NCI-H2196 (cell line): ENCODE measurements around the gene MRAS.
"Not testable (repeated sequence)": the region's sequence is repeated elsewhere in the genome, so short reads cannot be mapped to it uniquely, and the experiment has no call there.

Experiments used
- DNase-seq: peaks from one replicate; lab custom pipeline; 2025; ENCODE audit not compliant: unreplicated experiment; lab: John Stamatoyannopoulos, UW

Gene MRAS

DNA sequence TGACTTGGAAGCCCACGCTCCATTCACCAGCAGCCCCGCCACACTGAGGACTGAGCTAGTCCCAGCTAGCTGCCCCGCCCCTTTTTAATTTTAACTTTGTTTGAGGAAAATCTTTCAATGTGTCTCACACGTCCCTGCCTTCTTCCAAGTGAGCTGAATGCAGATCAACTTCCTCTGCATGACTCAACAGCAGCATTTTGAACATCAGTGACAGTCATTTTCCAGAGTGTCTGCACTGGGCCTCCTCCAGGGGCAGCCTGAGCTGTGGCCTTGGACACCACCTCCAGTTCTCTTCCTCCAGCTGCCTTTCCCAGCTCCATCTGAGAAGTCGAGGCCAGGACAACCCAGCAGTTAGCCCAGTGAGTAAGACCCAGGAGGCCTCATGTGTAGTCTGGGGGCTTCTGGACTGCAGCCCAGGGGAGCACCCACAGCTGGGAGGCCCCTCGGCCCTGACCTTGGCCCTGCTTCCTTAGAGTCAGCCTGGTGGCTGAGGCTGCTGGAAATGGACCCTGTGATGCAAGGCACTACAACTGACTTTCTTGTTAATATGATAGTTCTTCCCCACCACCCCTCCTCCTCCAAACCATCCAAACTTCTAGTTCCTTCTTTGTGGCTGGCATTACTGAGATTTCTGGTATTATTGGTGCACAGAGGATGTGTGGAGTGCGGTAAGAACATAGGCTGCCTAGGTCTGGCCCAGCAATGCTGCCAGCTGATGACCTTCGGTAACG is 64.6 kb downstream of the MRAS start:
- no peak for DNase-seq

DNA sequence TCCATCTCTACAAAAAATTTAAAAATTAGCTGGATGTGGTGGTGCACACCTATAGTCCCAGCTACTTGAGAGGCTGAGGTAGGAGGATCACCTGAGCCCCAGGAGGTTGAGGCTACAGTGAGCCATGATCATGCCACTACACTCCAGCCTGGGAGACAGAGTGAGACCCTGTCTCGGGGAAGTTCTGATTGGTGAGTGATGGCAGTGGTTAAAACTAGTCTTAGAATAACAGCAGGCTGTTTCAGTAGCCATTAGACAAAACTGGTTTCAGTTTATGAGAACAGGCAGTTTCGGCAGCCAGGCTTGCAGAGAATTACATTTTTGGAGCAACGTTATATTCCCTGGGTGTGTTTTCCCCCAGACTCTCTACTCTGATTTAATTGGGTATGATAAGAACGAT is 67.9 kb downstream of the MRAS start:
- not testable (repeated sequence) for DNase-seq

DNA sequence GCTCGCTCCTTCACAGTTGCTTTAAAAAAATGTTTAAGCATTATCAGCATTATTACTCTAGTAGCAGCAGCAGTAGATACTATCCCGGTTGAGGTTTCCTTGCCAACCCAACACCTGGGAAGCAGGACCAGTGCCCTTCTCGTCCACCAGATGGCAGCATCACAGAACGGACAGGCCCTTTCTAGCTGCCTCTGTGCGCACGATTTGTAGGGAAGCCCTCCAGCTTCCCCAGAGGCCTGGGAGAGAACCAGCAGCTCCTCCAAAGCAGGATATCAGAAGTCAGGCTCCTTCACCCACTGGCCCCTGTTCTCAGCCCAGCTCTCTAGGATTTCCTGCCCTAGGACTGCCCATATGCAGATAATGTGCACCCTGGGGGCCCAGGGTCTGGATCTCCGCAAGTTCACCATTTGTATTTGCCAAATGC is 69.2 kb downstream of the MRAS start:
- DNase-seq, result peak; percentile 96

DNA sequence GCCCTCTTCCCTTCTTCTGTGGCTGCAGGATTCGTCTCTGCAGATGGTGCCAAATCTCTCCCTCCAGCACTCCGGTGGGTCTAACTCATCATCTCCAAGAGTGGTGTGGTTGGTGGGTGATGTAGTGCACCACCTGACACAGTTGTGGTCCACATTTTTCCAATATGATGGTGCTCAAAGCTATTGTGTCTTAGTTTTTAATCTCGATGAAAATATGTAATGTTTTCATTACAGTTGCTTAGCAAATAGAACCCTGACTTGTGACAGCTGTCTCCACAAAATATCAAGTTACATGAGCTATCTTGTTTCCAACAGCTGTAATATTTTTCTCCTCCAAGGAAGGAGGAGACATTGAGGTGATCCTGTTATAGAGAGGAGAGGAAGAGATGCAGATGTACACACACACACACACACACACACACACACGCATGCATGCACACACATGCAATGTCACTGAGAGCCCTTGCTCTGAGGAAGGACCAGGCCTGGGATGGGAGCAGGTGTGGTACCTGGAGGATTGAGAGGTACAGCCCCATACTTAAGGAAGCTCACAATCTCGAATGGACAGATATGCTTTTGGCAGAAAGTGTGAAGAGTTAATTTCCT is 70.3 kb downstream of the MRAS start:
- no peak for DNase-seq

DNA sequence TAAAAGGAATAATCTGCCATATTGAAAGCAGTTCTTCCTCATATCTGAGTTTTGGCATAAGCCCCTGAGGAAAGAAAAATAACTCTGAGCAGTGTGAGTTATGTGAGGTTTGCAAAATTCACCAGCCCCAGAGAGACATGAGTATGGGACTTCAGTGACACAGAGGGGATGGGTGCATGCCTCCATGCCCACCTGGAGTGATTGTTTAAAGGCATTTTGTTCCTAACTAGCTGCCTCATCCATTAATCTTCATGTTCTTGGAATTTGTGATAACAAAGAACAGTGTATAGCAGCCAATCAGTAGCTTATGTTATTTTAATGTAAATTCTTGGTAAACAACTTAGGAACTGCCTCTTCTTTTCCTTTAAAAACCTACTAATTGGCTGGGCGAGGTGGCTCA is 74.9 kb downstream of the MRAS start:
- DNase-seq, result no peak

DNA sequence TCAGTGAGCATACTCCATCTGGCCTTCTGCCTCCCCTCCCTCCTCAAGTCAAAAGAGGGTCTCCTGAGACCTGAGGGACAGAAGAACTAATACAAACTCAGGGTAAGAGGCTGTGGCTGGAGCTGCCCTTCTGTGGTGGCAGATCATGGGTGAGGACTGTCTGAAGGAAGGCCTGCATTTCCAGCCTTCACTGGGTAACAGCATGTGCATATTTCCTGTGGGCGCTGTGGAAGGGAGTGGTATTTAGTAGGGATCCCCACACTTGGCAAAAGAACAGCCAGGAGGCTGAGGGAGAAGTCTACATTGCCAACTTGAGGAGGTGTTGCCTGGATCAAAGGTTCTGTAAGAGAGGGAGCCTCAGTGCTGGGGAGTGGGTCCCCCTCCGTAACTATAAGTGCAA is 75.9 kb downstream of the MRAS start:
- no peak for DNase-seq

DNA sequence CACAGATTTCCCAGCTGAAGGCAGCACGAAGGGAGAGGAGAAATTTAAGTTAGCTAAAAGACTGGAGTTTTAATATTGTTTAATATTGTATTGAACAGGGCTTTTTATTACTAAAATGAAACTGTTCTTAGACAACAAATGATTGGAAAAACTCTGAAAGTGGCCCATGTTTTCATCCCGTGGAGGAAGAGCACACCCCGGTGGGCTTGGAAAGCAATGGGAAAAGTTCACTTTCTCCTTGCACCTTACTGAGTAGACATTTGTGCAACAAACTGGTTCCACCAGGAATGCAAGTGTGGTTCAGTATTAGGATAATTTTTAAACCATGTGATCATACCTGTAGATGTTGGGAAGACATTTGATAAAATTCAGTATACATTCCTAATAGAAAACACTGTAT is 77.8 kb downstream of the MRAS start:
- peak; percentile 52 for DNase-seq

DNA sequence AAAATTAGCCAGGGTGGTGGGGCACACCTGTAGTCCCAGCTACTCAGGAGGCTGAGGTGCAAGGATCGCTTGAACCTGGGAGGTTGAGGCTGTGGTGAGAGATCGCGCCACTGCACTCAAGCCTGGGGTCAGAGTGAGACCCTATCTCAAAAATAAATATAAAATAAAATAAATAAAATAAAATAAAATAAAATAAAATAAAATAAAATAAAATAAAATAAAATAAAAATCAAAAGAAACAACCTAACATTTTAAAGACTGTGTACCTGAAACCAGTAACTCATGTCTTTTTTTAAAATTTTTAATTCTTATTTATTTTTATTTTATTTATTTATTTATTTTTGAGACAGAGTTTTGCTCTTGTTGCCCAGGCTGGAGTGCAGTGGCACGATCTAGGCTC is 78.4 kb downstream of the MRAS start:
- not testable (repeated sequence) for DNase-seq

DNA sequence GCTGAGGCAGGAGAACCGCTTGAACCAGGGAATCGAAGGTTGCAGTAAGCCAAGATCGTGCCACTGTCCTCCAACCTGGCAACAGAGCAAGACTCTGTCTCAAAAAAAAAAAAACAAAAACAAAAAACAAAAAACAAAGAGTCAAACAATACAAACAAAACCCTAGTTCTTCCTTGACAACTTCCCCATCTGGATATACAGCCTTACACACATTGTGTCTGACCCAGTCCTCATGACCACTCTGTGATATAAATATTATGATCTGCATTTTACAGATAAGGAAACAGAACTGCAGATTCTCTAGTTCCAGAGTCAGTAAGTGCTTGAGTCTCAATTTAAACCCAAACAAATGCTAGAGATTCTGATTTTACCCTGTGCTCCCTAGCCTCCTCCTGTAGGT is 81.3 kb downstream of the MRAS start:
- DNase-seq, result no peak

DNA sequence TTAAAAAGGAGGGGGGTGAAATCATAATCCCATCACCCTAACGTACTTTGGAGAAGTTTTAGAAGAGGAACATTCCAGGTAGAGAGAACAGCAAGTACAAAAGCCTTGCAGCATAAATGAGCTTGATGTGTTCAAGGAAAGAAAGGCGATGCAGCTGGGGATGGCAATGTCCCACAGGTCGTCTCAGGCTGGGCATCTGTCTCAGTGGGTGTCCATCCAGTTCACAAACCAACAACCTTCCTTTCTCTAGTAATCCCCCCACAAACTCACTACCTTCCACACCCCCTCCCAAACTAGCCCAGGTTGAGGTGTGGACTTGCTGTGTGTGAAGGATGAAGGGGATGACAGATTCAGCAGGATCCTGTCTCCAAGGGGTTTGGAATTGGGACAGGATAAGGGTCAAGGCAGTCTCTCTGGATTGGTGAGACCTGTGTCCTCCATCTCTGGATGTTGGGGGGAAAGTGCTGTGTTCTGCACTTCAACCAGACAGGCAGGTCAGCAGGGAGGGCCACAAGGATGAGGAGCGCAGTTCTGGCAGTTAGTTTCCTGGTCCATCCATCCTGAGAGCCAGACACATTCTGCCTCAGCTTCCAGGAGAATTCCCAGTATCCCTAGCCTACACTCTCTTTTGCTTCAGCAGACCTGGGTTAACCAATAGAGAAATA is 84.3 kb downstream of the MRAS start:
- no peak for DNase-seq

DNA sequence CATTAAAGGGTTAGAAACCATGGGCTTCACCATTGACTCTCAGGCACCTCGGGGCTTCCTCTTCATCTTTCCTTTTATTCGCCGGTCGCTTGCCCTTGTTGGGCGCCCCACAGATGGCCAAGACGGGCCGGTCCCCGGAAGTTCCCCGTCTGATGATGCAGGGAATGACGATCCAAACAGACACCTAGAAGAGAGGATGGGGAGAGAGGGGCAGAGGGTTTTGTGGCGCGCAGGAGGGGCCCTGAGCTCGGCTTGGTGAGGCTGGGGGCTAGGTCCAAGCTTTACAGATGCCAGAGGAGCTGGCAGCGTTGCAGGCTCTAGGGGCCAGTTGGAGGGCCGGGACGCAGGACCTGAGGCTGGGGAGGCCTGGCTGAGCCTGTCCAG is 85.5 kb downstream of the MRAS start:
- DNase-seq, result no peak

DNA sequence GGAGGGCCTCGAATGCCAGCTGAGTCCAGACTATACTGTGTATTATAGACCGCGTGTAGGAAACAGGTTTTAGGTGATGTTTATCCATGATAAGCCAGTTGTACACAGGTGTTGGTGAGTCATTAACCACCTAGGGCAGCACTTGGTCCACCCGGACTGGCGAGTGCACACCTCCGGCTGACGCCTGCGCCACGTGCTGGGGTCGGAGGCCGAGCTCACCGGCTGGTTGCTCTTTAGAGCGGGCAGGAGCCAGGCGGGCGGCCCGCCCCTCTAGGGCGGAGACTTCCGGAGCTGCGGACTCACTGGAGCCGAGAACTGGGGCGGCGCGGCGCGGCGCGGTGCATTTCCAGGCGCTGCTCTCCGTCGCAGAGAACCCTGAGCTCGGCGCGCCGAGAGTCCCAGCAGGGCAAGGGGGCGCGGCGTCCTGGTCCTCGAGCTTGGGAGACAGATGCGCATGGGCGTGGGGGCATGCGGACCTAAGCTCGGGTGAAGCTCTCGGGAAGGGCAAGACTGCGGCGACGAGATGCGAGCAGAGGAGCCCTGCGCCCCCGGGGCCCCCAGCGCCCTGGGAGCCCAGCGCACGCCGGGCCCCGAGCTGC is 86.0 kb downstream of the MRAS start, which contains the start of gene ESYT3:
Gene ESYT3, plus strand, starts transcription at position 341 of the 599 bp plus-strand sequence. Its CDS starts 183 bp downstream, at position 524.
- peak; percentile 97 for DNase-seq

DNA sequence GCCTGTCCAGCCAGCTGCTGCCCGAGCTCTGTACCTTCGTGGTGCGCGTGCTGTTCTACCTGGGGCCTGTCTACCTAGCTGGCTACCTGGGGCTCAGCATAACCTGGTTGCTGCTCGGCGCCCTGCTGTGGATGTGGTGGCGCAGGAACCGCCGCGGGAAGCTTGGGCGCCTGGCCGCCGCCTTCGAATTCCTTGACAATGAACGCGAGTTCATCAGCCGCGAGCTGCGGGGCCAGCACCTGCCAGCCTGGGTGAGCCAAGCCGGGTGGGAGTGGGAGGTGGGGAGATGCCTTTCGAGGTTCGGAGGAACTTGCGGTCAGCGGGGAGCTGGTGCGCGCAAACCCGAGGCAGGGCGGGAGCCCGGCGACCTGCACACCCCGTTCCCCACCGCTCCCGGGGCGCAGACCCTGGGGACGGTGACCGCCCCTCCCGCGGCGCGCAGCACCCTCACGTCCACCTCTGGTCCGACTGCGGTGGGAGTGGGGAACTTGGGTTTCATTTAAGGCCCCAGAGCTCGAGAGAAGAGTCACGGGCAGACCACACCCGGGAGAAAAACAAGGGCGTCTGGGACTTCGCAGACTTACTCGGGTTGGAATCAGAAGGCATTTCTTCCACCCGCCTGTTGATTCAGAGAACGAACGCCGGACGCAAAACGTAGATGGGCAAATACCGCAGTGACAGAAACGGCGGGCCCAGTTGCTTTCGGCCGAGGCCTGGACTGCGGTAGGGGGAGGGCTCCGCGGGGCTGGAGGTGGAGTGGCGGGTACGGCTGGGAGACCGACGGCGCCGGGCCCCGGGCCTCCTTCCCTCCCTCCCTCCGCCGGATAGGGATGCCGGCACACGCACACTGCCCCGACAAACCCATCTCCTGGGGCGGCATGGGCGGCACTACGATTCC is 86.7 kb downstream of the MRAS start:
- peak; percentile 47 for DNase-seq

DNA sequence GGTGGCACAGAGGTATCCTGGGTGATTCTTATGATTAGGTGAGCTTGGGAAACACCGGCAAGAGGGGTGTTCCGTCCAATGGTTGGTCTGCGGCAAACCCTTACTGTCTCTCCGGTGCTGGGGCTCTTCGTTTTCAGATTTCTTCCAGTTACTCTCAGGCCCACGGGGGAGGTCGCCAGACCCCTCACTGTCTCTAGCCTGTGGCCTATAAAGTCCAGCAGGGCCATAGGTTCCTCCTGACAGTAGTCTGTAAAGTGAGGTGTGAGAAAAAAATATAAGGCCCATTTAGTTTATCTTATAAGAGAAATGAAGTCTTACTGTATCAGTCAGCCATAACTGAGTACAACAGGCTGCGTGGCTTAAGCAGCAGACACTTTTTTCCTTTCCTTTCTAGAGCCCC is 87.5 kb downstream of the MRAS start:
- DNase-seq, result no peak

DNA sequence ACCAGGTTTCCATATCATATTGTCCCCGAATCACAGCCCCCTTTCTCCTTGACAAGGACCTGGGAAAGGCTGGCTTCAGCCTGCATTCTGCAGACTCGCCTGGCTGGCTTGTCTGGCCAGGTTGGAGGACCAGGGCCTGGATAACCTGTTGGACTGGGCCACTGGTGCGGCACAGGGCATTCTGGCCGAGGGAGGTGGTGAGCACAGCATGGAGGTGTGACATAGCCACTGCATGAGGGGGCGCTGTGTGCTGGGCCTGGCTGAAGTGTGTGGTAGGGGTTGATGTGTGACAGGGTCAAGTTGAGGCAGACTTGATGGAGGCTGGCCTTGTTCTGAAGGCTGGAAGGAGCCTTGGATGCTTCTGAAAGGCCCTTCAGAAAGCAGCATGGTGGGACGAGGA is 88.9 kb downstream of the MRAS start:
- no peak for DNase-seq

DNA sequence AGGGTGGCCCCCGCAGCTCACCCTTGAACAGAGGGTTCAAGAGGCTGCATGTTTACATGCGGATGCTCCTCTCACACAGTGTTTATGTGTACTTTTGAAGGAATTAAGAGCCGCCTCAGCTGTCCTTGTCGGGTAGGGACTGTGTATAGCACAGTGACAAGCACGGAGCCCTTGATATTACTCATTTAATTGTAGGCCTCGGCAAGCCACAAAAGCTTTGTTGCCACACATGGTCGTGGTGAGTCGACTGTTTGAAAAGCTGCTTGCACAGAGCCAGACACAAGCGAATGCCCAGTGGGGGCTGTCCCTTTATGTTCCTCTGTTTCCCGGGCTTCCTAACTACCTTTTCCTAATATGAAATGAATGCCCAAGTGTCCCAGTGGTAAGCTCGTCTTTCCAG is 90.5 kb downstream of the MRAS start:
- no peak for DNase-seq

DNA sequence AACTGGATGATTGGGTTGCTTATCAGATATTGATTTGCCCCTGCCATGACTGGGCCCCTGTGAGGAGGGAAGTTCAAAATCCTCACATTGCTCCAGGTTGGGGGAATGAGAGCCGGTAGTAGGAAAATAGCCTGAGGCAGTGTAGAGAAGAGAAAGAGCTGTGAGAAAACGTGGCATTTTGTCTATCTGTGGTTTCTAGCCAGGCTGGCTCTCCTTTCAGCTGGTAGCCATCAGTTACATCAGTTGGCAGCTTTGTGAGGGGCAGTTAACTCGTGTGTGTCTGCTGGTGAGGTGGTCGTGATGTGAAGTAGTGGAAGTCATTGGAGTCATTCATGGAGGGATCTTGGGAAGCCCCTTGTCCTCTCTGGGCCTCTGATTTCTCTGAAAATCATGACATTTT is 91.3 kb downstream of the MRAS start:
- DNase-seq, result no peak

DNA sequence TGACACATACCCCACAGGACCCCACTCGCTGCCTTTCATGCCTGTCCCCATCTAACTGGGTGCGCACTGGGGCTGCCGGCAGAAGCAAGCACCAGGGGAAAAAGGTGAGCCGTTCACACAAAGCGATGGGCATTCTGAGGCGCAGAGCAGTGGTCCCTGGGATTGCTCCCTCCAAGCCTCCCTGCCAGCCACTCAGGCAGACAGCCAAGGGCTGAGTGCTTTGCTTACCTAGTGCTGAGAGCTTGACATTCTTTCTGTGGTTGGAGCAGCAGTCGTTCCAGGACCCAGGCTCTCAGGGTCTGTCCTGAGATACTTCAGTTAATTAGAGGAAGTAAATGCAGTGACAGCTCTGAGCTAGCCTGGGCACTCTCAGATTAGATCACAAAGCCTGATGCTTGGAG is 91.7 kb downstream of the MRAS start:
- peak; percentile 48 for DNase-seq

DNA sequence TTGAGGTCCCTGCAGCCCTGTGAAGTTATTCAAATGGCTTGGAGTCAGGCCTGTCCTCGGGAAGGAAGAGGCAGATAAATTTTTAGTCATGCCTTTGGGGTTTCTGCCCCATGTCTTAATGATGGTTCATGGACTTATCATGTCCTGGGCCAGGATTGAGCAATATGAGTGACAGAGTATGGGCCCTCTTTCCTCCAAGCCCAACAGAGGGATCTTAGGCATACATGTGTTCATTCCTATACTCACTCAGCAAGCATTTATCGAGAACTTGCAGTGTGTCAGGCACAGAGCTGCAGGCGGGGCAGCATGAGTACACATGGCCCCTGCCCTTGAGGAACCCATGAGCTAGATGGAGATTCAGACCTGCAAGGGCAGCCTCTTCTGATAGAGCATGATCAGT is 92.2 kb downstream of the MRAS start:
- no peak for DNase-seq

DNA sequence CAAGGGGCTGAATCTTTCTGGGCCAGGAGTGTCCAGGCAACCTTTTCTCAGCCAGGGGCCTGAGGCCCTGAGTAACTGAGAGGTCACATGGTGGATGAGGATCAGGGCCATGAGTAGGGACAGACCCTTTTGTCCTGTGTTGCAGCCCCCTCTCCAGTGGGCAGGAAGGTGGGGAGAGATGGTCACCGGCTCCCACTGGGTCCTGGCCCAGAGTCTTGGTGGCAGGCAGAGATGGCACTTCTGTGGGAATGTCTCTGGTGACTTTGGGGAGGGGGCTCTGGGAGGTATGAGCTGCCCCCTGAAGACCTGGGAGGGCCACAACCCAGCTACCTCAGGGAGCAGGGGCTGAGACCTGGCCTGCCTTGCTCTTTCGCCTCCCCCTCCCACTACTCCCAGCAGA is 92.9 kb downstream of the MRAS start:
- no peak for DNase-seq

DNA sequence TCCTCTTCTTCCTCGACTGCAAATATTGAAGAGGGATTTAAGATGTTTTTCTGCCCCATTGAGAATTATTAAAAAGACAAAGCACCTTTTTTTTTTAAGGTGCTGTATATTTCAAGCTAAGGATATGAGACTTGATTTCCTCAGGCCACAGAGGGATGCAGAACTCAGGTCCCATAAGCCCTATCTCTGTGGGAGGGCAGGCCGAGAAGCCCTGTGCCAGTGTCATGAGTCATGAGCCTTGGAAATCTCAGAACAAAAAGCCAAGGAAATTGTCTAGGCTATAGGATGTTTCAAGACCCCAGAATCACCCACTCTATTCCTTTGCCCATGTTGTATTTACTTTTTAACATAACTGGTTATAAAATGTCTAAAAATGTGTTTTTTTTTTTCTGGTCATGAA is 93.4 kb downstream of the MRAS start:
- no peak for DNase-seq
